Effector memory CD4-positive, alpha-beta T cell (primary cell): ENCODE results near the gene ALKBH5.

Experiments
- DNase-seq, 3 donors: peaks; one replicate each; pipeline ENCODE4 v3.0.0-alpha.2; 2020
- H3K27ac ChIP-seq: 2 replicates; pipeline ENCODE4 v1.7.0; 2013; ENCODE audit warnings: mild to moderate bottlenecking, low read length, moderate library complexity; ENCODE audit not compliant: insufficient read depth, poor library complexity, severe bottlenecking
- H3K27me3 ChIP-seq: replicated peaks from 2 replicates; pipeline ENCODE4 v1.7.0; 2013; ENCODE audit warnings: mild to moderate bottlenecking, low read length; ENCODE audit not compliant: insufficient read depth, control insufficient read depth, poor library complexity, severe bottlenecking
- H3K36me3 ChIP-seq: 2 replicates; pipeline ENCODE4 v1.7.0; 2013; ENCODE audit warnings: mild to moderate bottlenecking, low read length, moderate library complexity; ENCODE audit not compliant: control insufficient read depth, insufficient read depth
- H3K4me1 ChIP-seq: 2 replicates; pipeline ENCODE4 v1.7.0; 2013; ENCODE audit warnings: low read length, mild to moderate bottlenecking; ENCODE audit not compliant: control insufficient read depth, insufficient read depth, poor library complexity, severe bottlenecking
- H3K4me3 ChIP-seq: 2 replicates; pipeline ENCODE4 v1.7.0; 2013; ENCODE audit warnings: low read length, low read depth, mild to moderate bottlenecking; ENCODE audit not compliant: insufficient read depth, poor library complexity, severe bottlenecking
- H3K9me3 ChIP-seq: 2 replicates; pipeline ENCODE4 v1.7.0; 2013; ENCODE audit warnings: mild to moderate bottlenecking, low read length, moderate library complexity; ENCODE audit not compliant: control insufficient read depth

ALKBH5 gene

DNA sequence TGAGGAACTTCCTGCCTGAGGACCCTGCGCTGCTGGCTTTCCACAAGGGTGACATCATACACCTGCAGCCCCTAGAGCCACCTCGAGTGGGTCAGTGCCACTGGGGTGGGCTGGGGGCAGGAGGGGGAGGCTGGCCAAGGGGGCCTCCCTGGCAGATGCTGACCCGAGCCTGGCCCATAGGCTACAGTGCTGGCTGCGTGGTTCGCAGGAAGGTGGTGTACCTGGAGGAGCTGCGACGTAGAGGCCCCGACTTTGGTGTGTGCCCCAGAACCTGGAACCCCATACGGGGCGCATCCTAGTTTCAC, 26.7 kb upstream of the ALKBH5 start:
- DNase-seq: no peak
- H3K27ac ChIP-seq: no peak overlapping the region
- H3K27me3 ChIP-seq: no peaks in the 10 kb centered on the region
- H3K9me3 ChIP-seq: no peaks in the 10 kb centered on the region
- H3K4me3 ChIP-seq: no peak overlapping the region
- no peaks in the 10 kb centered on the region for H3K36me3 ChIP-seq
- H3K4me1 ChIP-seq: peaks cover 11% of the 10 kb centered on the region

DNA sequence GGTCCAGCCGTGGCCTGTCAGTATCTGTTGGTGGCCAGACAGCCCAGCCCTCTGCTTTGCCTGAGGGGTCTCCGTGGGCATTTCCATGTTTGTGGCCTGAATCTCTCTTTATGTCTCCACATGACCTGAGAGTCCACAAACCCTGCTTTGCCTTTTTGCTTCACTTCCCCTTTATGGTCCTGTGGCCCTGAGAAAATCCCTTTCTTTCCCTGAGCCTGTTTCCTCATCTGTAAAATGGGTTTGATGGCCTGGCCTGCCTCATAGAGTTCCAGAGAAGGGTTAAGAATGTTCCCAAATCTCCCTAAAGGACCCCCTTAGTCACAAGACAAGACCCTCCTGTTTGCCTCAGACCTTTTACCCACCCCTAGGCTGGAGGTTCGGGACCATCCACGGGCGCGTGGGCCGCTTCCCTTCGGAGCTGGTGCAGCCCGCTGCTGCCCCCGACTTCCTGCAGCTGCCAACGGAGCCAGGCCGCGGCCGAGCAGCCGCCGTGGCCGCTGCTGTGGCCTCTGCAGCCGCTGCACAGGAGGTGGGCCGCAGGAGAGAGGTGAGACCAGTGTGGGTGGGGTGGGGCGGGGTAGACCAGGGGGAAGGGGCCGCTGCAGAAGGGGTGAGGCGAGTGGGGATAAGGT, 26.2 kb upstream of the ALKBH5 start:
- H3K4me1 ChIP-seq: peaks cover 11% of the 10 kb centered on the region
- H3K36me3 ChIP-seq: no peaks in the 10 kb centered on the region
- H3K27ac ChIP-seq: no peak overlapping the region
- no peak for DNase-seq
- H3K9me3 ChIP-seq: no peaks in the 10 kb centered on the region
- no peaks in the 10 kb centered on the region for H3K27me3 ChIP-seq
- no peak overlapping the region for H3K4me3 ChIP-seq

DNA sequence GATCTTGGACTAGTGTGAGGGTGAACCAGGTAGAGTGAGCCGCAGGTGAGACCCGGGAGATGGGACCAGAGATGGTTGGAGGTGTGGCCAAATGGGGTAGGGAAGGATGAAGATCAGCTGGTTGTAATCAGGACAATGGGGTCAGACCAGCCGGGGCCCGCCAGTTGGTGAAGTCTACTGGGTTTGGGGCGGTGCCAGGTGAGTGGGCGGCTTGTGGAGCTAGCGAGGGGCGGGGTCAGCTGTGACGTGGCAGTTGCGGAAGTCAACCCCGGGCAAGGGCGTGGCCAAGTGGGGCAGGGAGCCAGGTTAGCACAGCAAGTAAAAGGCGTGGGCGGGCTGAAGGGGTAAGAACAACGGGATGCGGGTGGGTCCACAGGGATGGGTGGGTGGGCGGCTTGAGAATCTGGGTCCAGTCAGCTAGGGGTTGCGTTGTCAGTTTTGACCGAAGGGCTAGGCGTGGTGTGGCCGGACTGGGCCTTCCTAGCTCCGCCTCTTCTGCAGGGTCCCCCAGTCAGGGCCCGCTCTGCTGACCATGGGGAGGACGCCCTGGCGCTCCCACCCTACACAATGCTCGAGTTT, 25.5 kb upstream of the ALKBH5 start:
- Histone ChIP-seq H3K9me3 (no peaks in the 10 kb centered on the region), H3K27ac (peak overlapping the region; percentile 26), H3K27me3 (no peaks in the 10 kb centered on the region), H3K4me1 (peaks cover 11% of the 10 kb centered on the region), H3K36me3 (no peaks in the 10 kb centered on the region), H3K4me3 (peak overlapping the region; percentile 40)
- DNase-seq: peak; percentile 83 to 90 (median 88)

DNA sequence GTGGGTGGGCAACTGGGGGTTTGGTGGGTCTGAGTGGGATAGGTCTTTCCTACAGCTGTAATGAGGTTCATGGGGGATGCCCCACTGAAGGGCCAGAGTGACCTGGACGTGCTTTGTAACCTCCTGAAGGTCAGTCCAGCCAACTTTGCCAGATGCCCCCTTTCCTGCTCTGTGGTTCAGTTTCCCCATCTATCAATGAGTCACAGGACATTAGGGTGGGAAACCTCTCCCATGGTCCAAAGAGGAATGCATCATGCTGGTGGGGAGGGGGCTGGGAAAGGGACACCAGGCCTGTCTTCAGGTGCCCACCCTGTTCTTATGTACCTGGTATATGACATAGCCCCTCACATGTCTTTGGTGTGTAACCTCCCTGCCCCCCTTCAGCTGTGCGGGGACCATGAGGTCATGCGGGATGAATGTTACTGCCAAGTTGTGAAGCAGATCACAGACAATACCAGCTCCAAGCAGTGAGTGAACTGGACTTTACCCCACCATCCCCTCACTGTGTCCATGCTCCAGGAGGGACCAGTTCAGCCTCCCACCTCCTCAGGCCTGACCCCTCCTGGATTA, 24.0 kb upstream of the ALKBH5 start:
- no peaks in the 10 kb centered on the region for H3K27me3 ChIP-seq
- peaks cover 11% of the 10 kb centered on the region for H3K4me1 ChIP-seq
- H3K27ac ChIP-seq: no peak overlapping the region
- no peaks in the 10 kb centered on the region for H3K9me3 ChIP-seq
- DNase-seq: no peak
- H3K36me3 ChIP-seq: no peaks in the 10 kb centered on the region
- no peak overlapping the region for H3K4me3 ChIP-seq

DNA sequence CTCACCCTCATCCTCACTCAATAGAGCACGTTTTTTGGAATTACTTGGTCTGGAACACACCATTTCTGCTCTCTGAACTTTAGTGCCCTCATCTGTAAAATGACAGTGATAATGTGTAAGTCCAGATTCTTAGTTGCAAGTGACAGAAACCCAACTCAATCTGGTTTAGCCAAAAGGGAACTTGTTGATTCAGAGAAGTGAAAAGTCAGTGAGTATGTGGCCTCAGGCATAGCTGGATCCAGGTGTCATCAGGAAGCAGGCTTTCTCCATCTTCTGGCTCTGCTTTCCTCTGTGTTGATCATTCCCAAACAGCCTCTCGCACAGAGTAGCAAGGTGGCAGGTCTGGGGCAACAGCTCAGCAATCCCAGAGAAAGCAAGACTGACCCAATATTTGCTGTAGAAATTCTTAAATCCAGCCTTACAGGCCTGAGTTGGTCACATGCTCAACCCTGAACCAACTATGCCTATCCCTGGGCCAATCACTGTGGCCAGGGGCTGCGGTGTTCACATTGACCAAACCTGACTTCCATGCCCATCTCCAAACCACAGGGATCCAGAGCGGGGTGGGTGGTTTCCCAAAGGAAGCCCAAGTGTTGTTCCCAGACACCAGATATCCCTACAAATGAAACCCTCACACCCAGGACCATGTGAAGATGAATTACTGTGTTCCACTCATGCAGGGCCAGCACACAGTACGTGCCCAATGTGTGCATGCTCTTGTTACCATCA, 23.3 kb upstream of the ALKBH5 start:
- H3K36me3 ChIP-seq: no peaks in the 10 kb centered on the region
- no peak overlapping the region for H3K4me3 ChIP-seq
- peaks cover 11% of the 10 kb centered on the region for H3K4me1 ChIP-seq
- no peak for DNase-seq
- H3K27me3 ChIP-seq: no peaks in the 10 kb centered on the region
- H3K27ac ChIP-seq: no peak overlapping the region
- H3K9me3 ChIP-seq: no peaks in the 10 kb centered on the region

DNA sequence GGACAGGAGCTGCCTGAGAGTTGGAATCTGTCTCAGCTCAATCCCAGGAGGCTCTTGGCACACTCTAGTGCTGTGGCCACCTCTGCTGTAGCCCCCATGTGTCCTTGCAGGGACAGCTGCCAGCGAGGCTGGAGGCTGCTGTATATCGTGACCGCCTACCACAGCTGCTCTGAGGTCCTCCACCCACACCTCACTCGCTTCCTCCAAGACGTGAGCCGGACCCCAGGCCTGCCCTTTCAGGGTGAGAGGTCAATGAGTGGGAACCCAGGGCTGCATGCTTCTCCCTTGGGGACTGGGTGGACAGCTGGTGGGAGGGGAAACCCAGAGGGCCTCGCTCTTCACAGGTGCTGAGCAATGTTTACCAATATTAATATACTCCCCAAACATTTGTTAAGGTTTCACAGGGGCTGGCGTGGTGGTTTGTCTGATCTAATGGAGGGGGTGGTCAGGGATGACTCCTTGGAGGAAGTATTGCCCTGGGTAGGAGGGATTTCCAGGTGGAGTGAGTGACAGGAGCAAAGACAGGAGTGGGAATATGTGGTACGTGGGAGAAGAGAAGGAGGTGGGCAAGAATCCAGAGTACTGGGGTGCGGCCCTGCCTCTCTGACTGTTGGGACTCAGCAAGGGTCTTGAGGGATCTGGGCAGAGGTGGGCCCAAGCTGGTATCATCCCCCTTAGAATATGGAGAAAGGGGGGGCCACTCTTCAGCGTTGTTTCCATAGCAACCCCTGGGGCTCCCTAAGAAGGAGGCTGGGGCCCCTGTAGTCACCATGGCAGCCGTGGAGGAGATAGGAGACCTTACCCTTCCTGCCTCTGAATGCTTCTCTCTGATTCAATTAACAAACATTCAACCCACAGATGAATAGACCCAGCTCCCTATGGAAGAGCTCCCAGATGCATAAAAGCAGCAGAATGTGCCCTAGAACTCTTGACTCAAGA, 22.2 kb upstream of the ALKBH5 start:
- no peak for DNase-seq
- Histone ChIP-seq H3K27me3 (no peaks in the 10 kb centered on the region), H3K36me3 (no peaks in the 10 kb centered on the region), H3K4me1 (peaks cover 11% of the 10 kb centered on the region), H3K27ac (no peak overlapping the region), H3K4me3 (no peak overlapping the region), H3K9me3 (no peaks in the 10 kb centered on the region)

DNA sequence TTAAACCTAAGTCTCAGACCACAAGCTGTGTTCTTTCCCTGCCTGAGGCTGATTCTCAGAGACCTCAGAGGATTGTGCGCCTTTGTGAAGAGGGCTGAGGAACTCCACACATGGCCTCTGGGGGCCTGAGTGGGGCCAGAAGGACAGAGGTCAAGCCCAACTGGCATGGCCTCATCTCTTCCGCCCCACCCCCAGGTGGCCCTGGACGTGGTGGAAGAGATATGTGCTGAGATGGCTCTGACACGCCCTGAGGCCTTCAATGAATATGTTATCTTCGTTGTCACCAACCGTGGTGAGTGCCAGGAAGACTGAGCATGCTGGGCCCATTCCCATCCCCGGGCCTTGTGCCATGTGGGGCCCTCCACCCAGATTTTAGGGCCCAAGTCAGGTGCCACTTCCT, 20.1 kb upstream of the ALKBH5 start:
- no peak for DNase-seq
- Histone ChIP-seq H3K36me3 (no peaks in the 10 kb centered on the region), H3K4me1 (peaks cover 6% of the 10 kb centered on the region), H3K4me3 (no peak overlapping the region), H3K27me3 (no peaks in the 10 kb centered on the region), H3K27ac (no peak overlapping the region), H3K9me3 (no peaks in the 10 kb centered on the region)

DNA sequence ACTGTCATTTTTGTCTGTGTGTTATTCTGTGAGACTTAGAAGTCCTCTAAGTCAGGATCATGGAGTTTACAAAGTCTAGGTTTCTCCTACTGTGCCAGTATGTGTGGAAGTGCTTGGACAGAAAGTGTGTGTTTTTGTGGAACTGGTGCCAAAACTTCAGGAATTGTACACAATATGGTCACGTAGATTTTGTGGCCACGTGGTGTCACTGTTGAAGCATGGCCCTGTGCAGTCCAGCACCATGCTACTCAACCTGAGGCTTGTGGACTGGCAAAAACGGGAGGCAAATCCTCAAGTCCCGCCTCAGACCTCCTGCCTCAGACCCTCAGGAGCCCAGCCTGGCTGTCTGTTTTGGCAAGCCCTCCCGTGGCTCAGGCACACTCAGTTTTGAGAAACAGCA, 16.7 kb upstream of the ALKBH5 start:
- DNase-seq: no peak
- no peaks in the 10 kb centered on the region for H3K9me3 ChIP-seq
- no peaks in the 10 kb centered on the region for H3K4me1 ChIP-seq
- H3K36me3 ChIP-seq: no peaks in the 10 kb centered on the region
- no peaks in the 10 kb centered on the region for H3K27me3 ChIP-seq
- H3K4me3 ChIP-seq: no peak overlapping the region
- H3K27ac ChIP-seq: no peak overlapping the region

DNA sequence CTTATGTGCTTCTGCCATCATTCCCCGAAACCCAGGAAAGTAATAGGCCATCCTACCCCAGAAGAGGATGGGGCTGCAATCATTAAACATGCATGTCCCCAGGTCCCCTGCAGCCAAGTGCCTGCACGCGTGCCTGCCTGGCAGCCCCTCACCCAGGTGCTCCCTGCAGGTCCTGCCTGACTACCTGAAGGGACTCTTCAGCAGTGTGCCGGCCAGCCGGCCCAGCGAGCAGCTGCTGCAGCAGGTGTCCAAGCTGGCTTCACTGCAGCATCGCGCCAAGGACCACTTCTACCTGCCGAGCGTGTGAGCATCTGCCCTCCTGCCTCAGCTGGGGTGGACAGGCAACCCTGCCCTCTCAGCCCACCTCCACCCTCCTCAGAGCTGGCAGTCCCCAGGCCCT, 16.2 kb upstream of the ALKBH5 start:
- Histone ChIP-seq H3K9me3 (no peaks in the 10 kb centered on the region), H3K4me1 (no peaks in the 10 kb centered on the region), H3K36me3 (no peaks in the 10 kb centered on the region), H3K4me3 (no peak overlapping the region), H3K27me3 (no peaks in the 10 kb centered on the region), H3K27ac (no peak overlapping the region)
- no peak for DNase-seq
